ENCODE data around the gene ABCC5.

The ABCC5 gene

GRCh38 chr3:183967693-183968092 lies 50.0 kb downstream of the ABCC5 start:
- no peak for FAIRE-seq
- no peak for DNase-seq (ENCODE audit: insufficient read length, low spot score)
- no peak for TF ChIP-seq CTCF (IDR thresholded peaks at IDR 0.05; ENCODE audit: insufficient read depth, missing control alignments)

- FAIRE-seq (no peak), DNase-seq (ENCODE audit: insufficient read length, low spot score) (no peak)
- TF ChIP-seq CTCF (IDR thresholded peaks at IDR 0.05; ENCODE audit: insufficient read depth, missing control alignments): no peak
Observed at GRCh38 chr3:183966361-183966791, 51.3 kb downstream of the ABCC5 start.

- no peak for DNase-seq (ENCODE audit: insufficient read length, low spot score)
- TF ChIP-seq CTCF (IDR thresholded peaks at IDR 0.05; ENCODE audit: insufficient read depth, missing control alignments): no peak
- no peak for FAIRE-seq
Observed at GRCh38 chr3:183962807-183963206, 54.9 kb downstream of the ABCC5 start.

- DNase-seq (ENCODE audit: insufficient read length, low spot score) (no peak), FAIRE-seq (no peak)
- TF ChIP-seq CTCF (IDR thresholded peaks at IDR 0.05; ENCODE audit: insufficient read depth, missing control alignments): no peak
Observed at GRCh38 chr3:183959214-183959613, 58.5 kb downstream of the ABCC5 start.

- TF ChIP-seq CTCF (IDR thresholded peaks at IDR 0.05; ENCODE audit: insufficient read depth, missing control alignments): no peak
- DNase-seq (ENCODE audit: insufficient read length, low spot score) (no peak), FAIRE-seq (no peak)
Observed at GRCh38 chr3:183958775-183959174, 58.9 kb downstream of the ABCC5 start.

GRCh38 chr3:183958226-183958625 lies 59.5 kb downstream of the ABCC5 start:
- TF ChIP-seq CTCF (IDR thresholded peaks at IDR 0.05; ENCODE audit: insufficient read depth, missing control alignments): no peak
- FAIRE-seq: no peak
- DNase-seq (ENCODE audit: insufficient read length, low spot score): no peak

GRCh38 chr3:183954875-183955274 lies 62.8 kb downstream of the ABCC5 start:
- DNase-seq (ENCODE audit: insufficient read length, low spot score) (no peak), FAIRE-seq (no peak)
- no peak for TF ChIP-seq CTCF (IDR thresholded peaks at IDR 0.05; ENCODE audit: insufficient read depth, missing control alignments)
